Left lung (tissue), 10 donors: ENCODE data around the gene NLRP12. TPM values are rescaled to one million over a fixed set of nuclear protein-coding genes. Genes with fewer than 3 reads are reported as not detected.

Experiments
- ATAC-seq: fragments of 200-7000 bp; cut with Tn5 transposase; one replicate; pipeline ENCODE4 v1.9.1; 2020; ENCODE audit warnings: moderate library complexity
- DNase-seq, 4 donors: peaks; one replicate each; pipeline ENCODE4 v3.0.0-alpha.2; 2013 to 2020
- H3K27ac ChIP-seq, 2 donors: fragments of 200-600 bp; sonication (generic) in 1 of 2; one replicate each; pipeline versions ENCODE4 v1.5.0 to v1.8.0; 2020 to 2021
- H3K27me3 ChIP-seq, 2 donors: fragments of 200-600 bp; sonication (generic) in 1 of 2; one replicate each; pipeline versions ENCODE4 v1.5.0 to v1.8.0; 2020 to 2021
- H3K36me3 ChIP-seq, 2 donors: fragments of 200-600 bp; sonication (generic) in 1 of 2; one replicate each; pipeline versions ENCODE4 v1.5.0 to v1.8.0; 2020 to 2021
- H3K4me1 ChIP-seq, 2 donors: fragments of 200-600 bp; one replicate each; pipeline ENCODE4 v1.8.0; 2021
- H3K4me3 ChIP-seq, 2 donors: fragments of 200-600 bp; sonication (generic) in 1 of 2; one replicate each; pipeline versions ENCODE4 v1.5.0 to v1.8.0; 2020 to 2021; ENCODE audit warnings: mild to moderate bottlenecking in 1 of 2
- H3K9me3 ChIP-seq, 2 donors: fragments of 200-600 bp; sonication (generic) in 1 of 2; one replicate each; pipeline versions ENCODE4 v1.5.0 to v1.8.0; 2020 to 2021
- CTCF ChIP-seq, 2 donors: fragments of 200-600 bp; sonication (generic) in 1 of 2; IDR thresholded peaks; one replicate each; pipeline versions ENCODE4 v1.5.0 to v1.8.0; 2021; ENCODE audit warnings: antibody characterized with exemption in 2 of 2
- intact Hi-C, 2 donors: fragments of 100-400 bp; cut with DNase I; formaldehyde crosslinking; loops; one replicate each; pipeline versions ENCODE4 v1.11.2 to v1.14.2; 2022
- polyA plus RNA-seq, 6 donors: library from polyadenylated mRNA; unstranded; fragments of 120-200 nt; gene quantifications; one replicate each; pipeline ENCODE4 v1.2.1, GENCODE V29; 2013; ENCODE audit not compliant: insufficient read length in 6 of 6
- total RNA-seq, 2 donors: library from RNA; stranded (reverse); fragmentation: NEBNext Ultra II Directional; extraction: Animal tissue kit (Norgen Biotek cat#: 25700); gene quantifications; one replicate each; pipeline ENCODE4 v1.2.1, GENCODE V29; 2021
- donor health status: DM: no; HTN: yes; CAD: no.
- donor health status: DM: no; HTN: no; CAD: no.

The NLRP12 gene
- total and polyA plus RNA-seq, 8 donors: 0.28 to 12.2 (median 0.54) TPM

DNA sequence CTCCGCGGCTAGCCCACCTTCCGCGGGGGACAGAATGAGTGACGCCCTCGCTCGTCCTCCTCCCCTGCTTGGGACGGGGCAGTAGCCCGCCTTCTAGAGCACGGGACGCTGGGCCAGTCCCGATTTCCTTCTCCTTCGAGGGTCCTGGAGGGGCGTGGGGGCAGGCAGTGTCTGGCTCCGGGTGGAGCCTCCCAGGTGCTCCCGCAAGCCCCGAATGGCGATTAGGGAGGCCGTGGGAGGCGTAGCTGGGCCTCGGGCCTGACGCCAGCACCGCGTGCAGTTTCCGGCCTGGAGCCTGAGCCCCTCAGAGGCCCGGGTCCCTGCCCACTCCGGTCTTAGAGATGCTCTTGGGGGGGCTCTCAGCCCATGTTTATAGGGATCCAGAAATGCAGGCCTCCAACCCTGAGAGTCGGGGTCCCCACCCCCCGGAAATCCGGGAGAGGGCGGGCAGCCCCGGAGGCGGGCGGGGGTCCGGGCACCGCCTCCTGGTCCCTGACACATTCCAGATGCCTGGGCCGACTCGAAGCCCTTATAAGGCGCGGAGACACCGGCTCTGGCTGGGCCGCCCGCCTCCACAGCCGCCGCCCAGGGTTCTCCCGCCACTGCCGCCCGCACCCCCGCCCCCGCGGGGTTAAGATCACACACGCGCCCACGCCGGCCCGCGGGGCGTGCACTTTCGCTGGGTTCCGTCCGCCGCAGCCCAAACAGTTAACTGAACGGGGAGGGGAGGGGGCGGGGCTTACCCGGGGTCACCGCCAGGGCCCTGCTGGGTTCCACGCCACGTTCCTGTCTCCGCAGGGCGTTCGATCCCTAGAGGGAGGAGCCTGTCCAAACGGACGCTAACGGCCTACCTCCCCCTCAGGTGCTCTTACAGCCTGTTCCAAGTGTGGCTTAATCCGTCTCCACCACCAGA, 45.0 kb upstream of the NLRP12 start:
- intact Hi-C loops: no loop called here
- peak overlapping the region; percentile 89 to 95 for H3K27ac ChIP-seq
- H3K4me3 ChIP-seq: peak overlapping the region; percentile 71 to 83
- peak; percentile 59 for ATAC-seq
- H3K27me3 ChIP-seq: no peaks in the 10 kb centered on the region
- DNase-seq: peak; percentile 91 to 97 (median 94)
- peaks cover 0 to 13% of the 10 kb centered on the region in 2 donors for H3K36me3 ChIP-seq
- no peaks in the 10 kb centered on the region for H3K9me3 ChIP-seq
- peak in 1 of 2 donors; percentile 58 for TF ChIP-seq CTCF (IDR thresholded peaks at IDR 0.05)
- H3K4me1 ChIP-seq: peaks cover 3 to 70% of the 10 kb centered on the region in 2 donors

DNA sequence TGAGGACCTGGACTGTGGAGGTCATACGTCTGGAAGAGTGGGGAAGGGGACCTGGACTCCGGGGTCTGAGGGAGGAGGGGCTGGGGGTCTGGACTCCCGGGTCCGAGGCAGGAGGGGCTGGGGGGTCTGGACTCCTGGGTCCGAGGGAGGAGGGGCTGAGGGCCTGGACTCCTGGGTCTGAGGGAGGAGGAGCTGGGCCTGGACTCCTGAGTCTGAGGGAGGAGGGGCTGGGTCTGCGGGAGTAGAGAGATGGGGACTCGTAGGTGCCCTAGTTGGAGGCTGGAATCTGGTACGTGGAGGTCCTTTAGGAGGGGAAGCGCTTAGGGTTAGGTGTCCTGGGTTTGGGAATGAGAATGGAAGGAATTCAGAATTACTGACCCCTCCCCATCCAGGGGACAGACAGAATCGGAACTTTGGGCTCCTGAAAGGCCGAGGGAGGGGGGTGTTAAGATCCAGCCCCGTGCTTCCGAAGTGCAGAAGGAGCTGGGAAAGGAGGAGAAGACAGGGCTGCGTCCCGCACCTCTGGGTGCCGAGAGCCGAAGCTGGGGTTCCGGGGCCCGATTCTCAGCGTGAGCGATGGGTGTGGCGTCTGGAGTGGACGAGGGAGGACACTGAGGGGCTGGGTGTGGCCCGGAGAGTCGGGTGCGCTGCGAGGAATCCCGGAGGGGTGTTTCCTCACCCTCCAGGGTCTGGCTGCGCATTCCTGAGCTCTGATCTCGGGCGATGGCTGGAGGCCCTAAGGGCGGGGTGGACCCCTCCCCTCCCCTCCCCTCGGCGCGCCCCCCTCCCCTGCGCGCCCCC, 44.2 kb upstream of the NLRP12 start:
- Histone ChIP-seq H3K9me3 (no peaks in the 10 kb centered on the region), H3K4me1 (peaks cover 3 to 61% of the 10 kb centered on the region in 2 donors), H3K4me3 (peak overlapping the region; percentile 71 to 83), H3K36me3 (peaks cover 0 to 5% of the 10 kb centered on the region in 2 donors), H3K27ac (peak overlapping the region; percentile 89 to 95), H3K27me3 (no peaks in the 10 kb centered on the region)
- ATAC-seq (peak; percentile 25), DNase-seq (peak; percentile 61 to 92 (median 68))
- intact Hi-C loops: no loop called here
- no peak for TF ChIP-seq CTCF (IDR thresholded peaks at IDR 0.05)

DNA sequence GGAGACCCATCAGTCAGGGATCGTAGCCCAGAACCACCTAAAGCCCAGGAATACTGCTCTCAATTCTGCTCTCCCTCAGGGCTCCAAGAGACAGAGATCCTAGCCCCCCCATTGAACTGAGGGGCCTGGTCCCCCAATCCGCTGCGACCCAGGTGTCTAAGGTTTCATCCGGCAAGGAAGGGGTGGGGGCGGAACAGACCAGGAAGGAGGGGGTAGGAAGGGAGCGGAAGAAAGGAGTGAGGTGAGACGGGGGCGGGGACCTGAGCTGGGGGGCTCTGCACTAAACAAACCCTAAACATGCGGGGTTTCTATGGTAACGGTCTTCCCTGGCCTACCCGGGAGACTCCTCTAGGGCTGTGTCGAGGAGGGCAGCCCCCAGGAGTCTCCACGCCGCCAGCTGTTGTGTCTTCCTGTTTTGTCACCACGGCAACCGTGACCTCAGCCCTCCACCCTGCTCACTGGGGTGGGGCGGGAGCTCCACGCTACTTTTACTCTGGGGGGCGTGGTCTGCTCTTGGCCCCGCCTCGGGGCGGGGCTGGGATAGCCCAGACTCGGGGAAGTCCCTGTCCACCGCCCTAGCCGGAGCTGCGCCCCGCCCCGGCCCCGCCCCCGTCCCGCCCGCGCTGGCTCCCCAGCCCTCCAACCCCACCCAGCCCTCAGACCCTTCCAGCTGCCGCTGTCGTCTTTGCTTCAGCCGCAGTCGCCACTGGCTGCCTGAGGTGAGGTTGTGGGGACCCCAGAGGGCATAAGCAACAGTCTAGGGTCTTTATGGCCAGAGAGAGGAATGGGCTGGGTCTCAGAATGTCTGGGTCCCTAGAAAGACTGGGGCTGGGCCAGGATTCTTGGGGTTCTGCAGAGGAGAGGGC, 43.3 kb upstream of the NLRP12 start, which contains the start of gene MYADM:
Gene MYADM (plus strand): TSS at position 659 of the 866 bp plus-strand sequence. CDS start 5,647 bp downstream, outside the sequence.
- TF ChIP-seq CTCF (IDR thresholded peaks at IDR 0.05): no peak
- Histone ChIP-seq H3K9me3 (no peaks in the 10 kb centered on the region), H3K27ac (peak within 1 kb of the TSS; percentile 89 to 95), H3K36me3 (no peaks in the 10 kb centered on the region), H3K4me3 (peak within 1 kb of the TSS; percentile 71 to 83), H3K27me3 (no peaks in the 10 kb centered on the region), H3K4me1 (peaks cover 3 to 53% of the 10 kb centered on the region in 2 donors)
- ATAC-seq (peak; percentile 86), DNase-seq (peak; percentile 99 to 100 (median 99))
- intact Hi-C loops: no loop called here

DNA sequence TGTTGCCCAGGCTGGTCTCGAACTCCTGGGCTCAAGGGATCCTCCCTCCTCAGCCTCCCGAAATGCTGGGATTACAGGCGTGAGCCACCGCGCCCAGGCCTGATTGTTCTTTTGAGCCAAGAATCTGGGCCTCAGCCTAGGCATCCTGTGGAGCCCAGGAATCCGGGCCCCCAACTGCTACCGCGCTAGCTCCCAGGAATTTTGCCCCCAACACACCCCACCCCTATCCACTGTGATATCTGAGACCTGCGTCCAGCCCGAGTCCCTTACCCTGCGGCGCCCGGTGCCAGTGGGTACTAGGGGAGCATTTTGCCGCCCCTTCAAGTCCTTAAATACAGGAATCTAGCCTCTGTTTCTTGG, 42.7 kb upstream of the NLRP12 start:
- no peak for TF ChIP-seq CTCF (IDR thresholded peaks at IDR 0.05)
- Histone ChIP-seq H3K36me3 (no peaks in the 10 kb centered on the region), H3K4me1 (peaks cover 3 to 47% of the 10 kb centered on the region in 2 donors), H3K27me3 (no peaks in the 10 kb centered on the region), H3K27ac (peak overlapping the region; percentile 89 to 95), H3K4me3 (peak overlapping the region; percentile 71 to 83), H3K9me3 (no peaks in the 10 kb centered on the region)
- ATAC-seq (no peak), DNase-seq (no peak)
- intact Hi-C loops: no loop called here
